Fibroblast of peridontal ligament (primary cell): Measurements from ENCODE around the gene CASKIN1.
"Not testable (repeated sequence)": the region's sequence is repeated elsewhere in the genome, so short reads cannot be mapped to it uniquely, and the experiment has no call there.

Source experiments
- DNase-seq: peaks from one replicate; pipeline ENCODE4 v3.0.0-alpha.2; 2010; ENCODE audit errors: extremely low read depth

Gene CASKIN1, protein sequence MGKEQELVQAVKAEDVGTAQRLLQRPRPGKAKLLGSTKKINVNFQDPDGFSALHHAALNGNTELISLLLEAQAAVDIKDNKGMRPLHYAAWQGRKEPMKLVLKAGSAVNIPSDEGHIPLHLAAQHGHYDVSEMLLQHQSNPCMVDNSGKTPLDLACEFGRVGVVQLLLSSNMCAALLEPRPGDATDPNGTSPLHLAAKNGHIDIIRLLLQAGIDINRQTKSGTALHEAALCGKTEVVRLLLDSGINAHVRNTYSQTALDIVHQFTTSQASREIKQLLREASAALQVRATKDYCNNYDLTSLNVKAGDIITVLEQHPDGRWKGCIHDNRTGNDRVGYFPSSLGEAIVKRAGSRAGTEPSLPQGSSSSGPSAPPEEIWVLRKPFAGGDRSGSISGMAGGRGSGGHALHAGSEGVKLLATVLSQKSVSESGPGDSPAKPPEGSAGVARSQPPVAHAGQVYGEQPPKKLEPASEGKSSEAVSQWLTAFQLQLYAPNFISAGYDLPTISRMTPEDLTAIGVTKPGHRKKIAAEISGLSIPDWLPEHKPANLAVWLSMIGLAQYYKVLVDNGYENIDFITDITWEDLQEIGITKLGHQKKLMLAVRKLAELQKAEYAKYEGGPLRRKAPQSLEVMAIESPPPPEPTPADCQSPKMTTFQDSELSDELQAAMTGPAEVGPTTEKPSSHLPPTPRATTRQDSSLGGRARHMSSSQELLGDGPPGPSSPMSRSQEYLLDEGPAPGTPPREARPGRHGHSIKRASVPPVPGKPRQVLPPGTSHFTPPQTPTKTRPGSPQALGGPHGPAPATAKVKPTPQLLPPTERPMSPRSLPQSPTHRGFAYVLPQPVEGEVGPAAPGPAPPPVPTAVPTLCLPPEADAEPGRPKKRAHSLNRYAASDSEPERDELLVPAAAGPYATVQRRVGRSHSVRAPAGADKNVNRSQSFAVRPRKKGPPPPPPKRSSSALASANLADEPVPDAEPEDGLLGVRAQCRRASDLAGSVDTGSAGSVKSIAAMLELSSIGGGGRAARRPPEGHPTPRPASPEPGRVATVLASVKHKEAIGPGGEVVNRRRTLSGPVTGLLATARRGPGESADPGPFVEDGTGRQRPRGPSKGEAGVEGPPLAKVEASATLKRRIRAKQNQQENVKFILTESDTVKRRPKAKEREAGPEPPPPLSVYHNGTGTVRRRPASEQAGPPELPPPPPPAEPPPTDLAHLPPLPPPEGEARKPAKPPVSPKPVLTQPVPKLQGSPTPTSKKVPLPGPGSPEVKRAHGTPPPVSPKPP (N-terminal part only)

GRCh38 chr16:2196162-2196980 is at the start of gene CASKIN1:
Gene CASKIN1 (minus strand): TSS chr16:2196605. CDS start chr16:2196432, 173 bp downstream.
- no peak for DNase-seq

DNA sequence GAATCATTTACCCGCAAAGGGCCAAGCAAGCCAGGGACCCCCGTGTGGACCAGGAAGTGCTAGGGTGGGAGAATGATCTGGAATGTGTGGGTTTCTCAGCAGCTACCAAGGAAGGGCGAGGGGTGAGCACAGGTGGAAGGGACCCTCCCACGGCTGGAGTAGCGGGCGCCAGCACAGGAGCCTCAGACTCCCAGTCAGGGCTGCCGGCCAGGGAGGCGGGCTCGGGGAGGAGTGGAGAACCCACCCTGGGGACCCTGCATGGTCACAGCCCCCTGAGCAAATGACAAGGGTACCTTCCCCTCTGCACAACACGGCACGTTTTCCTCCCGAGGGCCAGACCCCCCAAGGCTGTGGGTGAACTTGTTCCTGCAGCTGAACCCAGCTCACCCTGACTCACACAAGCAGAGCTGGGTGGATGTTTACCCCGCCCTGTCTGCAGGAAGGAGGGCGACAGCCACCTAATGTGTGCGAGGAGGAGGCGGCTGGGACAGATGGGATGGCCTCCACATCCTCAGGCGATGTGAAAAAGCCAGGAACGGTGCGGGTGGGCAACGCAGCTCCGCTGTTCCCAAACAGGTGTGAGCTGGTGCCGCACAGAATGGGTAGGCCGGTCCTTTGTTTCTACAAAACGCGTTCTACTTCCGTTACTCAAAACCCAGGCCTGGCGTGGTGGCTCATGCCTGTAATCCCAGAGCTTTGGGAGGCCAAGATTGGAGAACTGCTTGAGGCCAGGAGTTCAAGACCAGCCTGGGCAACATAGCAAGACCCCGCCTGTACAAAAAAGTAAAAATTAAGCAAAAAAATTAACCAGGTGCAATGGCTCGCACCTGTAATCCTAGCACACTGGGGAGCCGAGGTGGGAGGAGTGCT is 48.8 kb upstream of the CASKIN1 start:
- DNase-seq = no peak

- no peak for DNase-seq
Measured at GRCh38 chr16:2244301-2244700, 47.9 kb upstream of the CASKIN1 start.

DNA sequence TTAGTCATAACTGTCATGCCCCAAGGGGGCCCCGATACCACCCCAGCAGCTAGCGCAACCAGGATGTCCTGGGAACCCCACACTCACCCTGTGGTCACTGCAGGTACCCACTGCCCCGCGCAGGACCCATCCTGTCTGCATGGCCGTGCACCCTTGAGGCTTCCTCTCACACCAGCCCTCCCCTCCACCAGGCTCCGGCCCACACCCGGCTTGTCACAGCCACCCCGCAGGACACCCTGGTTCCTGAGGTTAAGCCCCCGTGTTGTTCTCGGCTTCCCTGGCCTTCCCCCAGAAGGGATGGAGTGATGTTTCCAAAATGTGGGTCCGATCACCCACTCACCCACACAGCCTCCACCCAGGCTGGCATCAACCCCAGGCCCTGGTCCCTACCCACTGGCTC is 47.4 kb upstream of the CASKIN1 start:
- DNase-seq = no peak

- no peak for DNase-seq
Measured at GRCh38 chr16:2243031-2243528, 46.7 kb upstream of the CASKIN1 start.

DNA sequence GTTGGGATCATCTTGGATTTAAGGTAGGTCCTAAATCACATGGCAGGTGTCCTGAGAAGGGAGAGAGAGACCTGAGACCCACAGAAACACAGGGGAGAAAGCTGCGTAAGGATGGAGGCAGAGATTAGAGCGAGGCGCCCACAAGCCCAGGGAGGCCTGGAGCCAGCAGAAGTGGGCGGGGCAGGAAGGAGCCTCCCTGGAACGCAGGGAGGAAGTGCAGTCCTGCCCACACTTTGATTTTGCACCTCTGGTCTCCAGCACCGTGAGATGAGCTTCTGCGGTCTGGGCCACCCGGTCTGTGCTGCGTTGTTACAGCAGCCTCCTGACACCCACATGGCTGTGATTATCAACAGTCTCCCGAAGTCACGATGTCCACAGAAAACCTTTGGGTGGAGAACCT is 46.2 kb upstream of the CASKIN1 start:
- no peak for DNase-seq

DNA sequence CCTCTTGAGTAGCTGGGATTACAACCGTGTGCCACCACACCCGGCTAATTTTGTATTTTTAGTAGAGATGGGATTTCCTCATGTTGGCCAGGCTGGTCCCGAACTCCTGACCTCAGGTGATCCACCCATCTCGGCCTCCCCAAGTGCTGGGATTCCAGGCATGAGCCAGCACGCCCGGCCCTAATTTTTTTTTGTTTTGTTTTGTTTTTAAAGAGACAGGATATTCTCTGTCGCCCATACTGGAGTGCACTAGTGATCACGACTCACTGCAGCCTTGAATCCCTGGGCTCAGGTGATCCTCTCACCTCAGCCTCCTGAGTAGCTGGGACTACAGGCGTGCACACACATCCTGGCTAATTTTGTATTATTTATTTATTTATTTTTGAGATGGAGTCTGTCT is 43.9 kb upstream of the CASKIN1 start:
- not testable (repeated sequence) for DNase-seq

DNA sequence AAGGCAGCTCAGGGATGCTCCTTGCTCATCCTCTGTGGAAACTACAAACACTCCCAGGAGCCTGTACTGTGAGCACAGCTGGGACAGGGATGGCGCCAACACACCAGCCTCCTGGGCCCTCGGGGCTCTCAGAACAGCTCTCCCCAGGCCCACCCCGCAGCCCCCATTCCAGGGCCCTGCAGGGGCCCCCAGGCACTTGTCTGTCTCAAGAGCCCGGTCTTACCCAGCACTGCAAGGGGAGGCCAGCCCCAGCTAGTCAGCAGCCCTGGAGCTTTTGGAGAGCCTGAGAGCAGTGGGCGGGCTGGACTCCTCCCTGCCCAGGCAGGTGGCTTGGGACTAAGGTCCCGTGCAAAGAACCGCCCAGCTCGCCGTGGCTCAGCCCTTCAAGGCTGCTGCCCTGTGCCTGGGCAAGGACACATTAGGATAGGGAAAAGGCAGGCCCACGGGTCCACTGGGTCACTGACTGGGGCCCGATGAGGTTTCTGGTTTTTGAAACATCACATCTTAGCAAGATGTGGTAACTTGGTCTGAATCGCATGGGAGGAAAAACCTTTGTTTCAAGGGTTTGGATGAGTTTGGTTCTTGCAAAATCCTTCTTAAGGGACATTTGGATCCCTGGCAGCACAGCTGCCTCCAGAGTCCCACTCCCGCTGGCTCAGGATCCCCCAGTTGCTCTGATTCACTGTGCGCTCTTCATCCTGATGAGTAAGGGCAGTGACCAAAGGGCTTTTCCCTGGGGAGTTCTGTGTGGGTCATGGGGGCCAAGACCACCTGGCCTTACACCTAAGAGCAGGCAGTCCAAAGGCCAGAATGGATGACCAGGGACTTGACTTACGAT is 42.7 kb upstream of the CASKIN1 start:
- peak; percentile 9 for DNase-seq

DNA sequence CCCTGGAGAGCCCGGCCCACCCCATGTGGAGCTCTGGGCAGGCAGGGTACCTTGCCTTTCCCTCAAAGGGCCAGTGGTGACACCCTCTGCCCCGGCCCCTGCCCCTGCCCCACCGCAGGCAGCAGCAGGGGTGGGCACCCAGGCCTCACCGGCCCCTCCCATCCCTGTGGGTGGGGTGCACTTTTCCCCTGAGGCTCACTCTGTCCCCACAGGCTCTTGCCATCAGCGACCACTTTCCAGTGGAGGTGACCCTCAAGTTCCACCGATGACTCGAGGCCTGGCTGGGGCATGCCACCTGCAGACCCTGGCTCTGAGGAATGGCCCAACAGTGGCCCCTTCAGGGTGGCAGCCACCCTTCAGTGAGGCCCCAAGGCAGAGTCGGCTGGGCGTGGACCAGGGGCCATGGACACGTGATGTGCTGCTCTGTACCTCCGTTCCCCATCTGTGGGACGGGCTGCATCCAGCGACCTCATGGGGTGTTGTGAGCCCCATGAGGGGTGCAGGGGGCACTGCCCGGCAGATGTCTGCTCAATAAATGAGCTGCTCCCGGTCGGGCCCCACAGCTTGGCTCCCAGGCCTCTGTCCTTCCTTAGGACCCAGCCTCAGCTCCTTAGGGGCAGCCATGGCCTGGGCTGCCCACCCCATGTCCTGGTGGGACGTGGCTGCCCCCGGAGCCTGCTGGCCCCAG is 41.9 kb upstream of the CASKIN1 start:
- no peak for DNase-seq

GRCh38 chr16:2237493-2238149 is 41.2 kb upstream of the CASKIN1 start:
- no peak for DNase-seq

DNA sequence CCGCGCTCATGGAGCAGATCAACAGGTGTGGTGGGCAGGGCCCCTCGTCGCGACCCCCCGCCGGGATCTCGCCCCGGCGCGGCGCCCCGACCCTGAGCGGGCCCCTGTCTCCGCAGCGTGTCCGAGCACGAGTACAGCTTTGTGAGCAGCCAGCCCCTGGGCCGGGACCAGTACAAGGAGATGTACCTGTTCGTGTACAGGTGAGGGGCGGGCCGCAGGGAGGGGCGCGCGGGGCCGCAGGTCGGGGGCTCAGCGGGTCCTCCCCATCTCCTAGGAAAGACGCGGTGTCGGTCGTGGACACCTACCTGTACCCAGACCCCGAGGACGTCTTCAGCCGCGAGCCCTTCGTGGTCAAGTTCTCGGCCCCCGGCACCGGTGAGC is 40.7 kb upstream of the CASKIN1 start:
- no peak for DNase-seq

- no peak for DNase-seq
Measured at GRCh38 chr16:2236337-2237101, 40.1 kb upstream of the CASKIN1 start, which contains the start of gene DNASE1L2. Gene DNASE1L2 (plus strand): TSS chr16:2236444. CDS start chr16:2236817, 373 bp downstream.

GRCh38 chr16:2235695-2236336 is 39.4 kb upstream of the CASKIN1 start:
- no peak for DNase-seq

GRCh38 chr16:2235234-2235651 is 38.8 kb upstream of the CASKIN1 start:
- no peak for DNase-seq

- no peak for DNase-seq
Measured at GRCh38 chr16:2234813-2235170, 38.4 kb upstream of the CASKIN1 start.
